Measurements from ENCODE around the gene MYOT. TPM values are rescaled to one million over a fixed set of nuclear protein-coding genes. Genes with fewer than 3 reads are reported as not detected.

The MYOT gene
- total RNA-seq, 4 donors from 2014 or later: 0.39 to 11.7 (median 1.8) TPM

DNA sequence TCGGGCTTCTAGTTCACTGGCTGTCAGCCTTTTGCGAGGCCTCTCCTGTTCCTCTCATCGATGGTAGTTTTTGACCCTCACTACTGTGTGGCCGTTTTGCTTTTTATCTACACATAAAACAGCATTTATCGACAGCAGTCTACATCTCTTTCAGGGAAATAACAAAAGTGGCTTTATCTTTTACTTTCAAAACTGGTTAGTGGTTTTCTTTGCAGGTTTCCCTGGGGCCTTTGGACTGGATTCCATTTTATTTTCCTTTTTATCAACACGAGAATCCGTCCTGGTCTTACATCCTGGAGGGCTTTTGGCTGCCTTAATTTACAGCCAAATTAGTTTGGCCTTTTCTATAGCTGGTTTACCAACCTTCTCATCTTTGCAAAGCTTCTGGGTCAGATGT, 20.8 kb downstream of the MYOT start:
- peak overlapping the region in 1 of 3 donors; percentile 48 for H3K27ac ChIP-seq
- WGBS, 2 donors: 77 to 80% methylated on average over 7 of the region's 7 CpGs
- no peak overlapping the region for H3K4me3 ChIP-seq (replicated peaks in 1 of 3)
- peaks cover 0 to 3% of the 10 kb centered on the region in 2 donors for H3K4me1 ChIP-seq
- no peak for DNase-seq
- H3K36me3 ChIP-seq: no peaks in the 10 kb centered on the region
- no peaks in the 10 kb centered on the region for H3K9me3 ChIP-seq
- H3K27me3 ChIP-seq: no peaks in the 10 kb centered on the region
- TF ChIP-seq, protein P1, sequence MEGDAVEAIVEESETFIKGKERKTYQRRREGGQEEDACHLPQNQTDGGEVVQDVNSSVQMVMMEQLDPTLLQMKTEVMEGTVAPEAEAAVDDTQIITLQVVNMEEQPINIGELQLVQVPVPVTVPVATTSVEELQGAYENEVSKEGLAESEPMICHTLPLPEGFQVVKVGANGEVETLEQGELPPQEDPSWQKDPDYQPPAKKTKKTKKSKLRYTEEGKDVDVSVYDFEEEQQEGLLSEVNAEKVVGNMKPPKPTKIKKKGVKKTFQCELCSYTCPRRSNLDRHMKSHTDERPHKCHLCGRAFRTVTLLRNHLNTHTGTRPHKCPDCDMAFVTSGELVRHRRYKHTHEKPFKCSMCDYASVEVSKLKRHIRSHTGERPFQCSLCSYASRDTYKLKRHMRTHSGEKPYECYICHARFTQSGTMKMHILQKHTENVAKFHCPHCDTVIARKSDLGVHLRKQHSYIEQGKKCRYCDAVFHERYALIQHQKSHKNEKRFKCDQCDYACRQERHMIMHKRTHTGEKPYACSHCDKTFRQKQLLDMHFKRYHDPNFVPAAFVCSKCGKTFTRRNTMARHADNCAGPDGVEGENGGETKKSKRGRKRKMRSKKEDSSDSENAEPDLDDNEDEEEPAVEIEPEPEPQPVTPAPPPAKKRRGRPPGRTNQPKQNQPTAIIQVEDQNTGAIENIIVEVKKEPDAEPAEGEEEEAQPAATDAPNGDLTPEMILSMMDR (IDR thresholded peaks at IDR 0.05): no peak
- no peak for TF ChIP-seq POLR2A (IDR thresholded peaks at IDR 0.05)
- intact Hi-C loops (cut with DNase I): no loop called here

DNA sequence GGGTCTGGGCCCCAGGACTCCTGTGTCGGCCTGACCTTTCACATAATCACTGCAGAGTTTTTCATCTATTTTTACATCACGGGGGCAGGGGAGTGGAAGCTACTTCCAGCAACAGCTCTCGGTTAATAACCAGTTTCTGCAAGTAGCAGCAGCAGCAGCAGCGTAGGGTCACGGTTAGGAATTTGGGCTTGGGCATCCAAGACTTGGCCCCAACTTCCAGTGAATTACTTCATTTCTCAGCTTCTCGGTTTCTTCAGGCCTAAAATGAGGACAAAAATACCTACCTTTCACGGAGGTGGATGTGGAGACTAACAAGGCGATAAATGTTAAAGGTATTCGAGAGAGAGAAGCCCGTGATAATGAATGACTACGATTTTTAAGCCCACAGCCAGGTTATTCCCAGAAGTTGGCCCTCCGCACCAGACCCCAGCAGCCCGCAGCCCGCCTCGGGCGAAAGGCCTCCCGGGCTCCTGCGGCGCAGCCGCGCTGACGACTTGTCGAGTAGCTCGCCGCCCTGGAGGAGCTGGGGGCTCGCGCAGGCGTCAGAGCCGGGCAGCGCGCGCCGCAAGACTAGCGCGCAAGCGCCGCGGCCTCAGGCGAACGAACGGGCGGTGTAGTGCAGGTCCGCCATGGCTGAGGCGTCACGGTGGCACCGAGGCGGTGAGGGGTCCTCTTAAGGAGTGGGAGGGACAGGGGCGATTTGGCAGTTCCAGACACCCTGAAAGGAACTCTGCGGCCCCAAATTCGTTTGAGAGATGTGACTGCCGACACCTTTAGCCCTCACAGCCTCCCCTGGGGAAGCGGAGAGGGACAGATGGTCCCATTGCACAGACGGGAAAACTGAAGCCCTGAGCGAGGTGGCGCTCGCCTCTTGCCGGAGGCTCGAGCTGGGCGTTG, 21.5 kb downstream of the MYOT start, which contains the start of gene PKD2L2:
PKD2L2 (plus strand) TSS at position 595 of the 897 bp plus-strand sequence; CDS start at position 630, 35 bp downstream.
- Histone ChIP-seq H3K27ac (peak within 1 kb of the TSS in 1 of 3 donors; percentile 48), H3K9me3 (no peaks in the 10 kb centered on the region), H3K4me3 (replicated peaks in 1 of 3) (peak within 1 kb of the TSS in 1 of 3 donors; percentile 13), H3K36me3 (no peaks in the 10 kb centered on the region), H3K27me3 (no peaks in the 10 kb centered on the region), H3K4me1 (peaks cover 0 to 3% of the 10 kb centered on the region in 2 donors)
- peak; percentile 59 to 63 for DNase-seq
- WGBS, 2 donors: 30 to 36% methylated on average over 33 of the region's 59 CpGs
- TF ChIP-seq, protein P1 (IDR thresholded peaks at IDR 0.05): no peak
- intact Hi-C loops (cut with DNase I): no loop called here

DNA sequence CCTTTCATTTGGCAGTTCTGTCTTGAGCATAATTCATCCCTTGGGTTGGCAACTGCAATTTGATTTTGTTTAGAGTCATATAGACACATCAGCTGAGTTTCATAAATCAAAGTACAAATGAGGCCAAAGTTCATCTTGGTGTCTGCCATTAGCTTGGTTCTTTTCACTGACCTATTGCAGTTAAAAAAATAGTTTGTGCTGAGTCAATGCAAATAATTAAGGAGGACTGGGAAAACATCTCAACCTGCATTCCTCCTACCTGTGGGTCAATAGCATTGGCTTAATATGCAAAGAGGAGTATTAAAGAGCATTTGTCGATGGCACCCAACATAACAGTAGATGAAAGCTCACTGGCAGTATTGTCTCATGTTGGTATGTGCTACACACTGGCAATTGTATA, 23.2 kb downstream of the MYOT start:
- intact Hi-C loops (cut with DNase I): no loop called here
- H3K9me3 ChIP-seq: no peaks in the 10 kb centered on the region
- 77 to 90% methylated on average over 1 of the region's 1 CpG for WGBS, 2 donors
- H3K36me3 ChIP-seq: no peaks in the 10 kb centered on the region
- no peaks in the 10 kb centered on the region for H3K27me3 ChIP-seq
- DNase-seq: no peak
- TF ChIP-seq POLR2A (IDR thresholded peaks at IDR 0.05): no peak
- TF ChIP-seq, protein P1 (IDR thresholded peaks at IDR 0.05): no peak
- peaks cover 0 to 3% of the 10 kb centered on the region in 2 donors for H3K4me1 ChIP-seq
- no peak overlapping the region for H3K4me3 ChIP-seq (replicated peaks in 1 of 3)
- H3K27ac ChIP-seq: no peak overlapping the region

DNA sequence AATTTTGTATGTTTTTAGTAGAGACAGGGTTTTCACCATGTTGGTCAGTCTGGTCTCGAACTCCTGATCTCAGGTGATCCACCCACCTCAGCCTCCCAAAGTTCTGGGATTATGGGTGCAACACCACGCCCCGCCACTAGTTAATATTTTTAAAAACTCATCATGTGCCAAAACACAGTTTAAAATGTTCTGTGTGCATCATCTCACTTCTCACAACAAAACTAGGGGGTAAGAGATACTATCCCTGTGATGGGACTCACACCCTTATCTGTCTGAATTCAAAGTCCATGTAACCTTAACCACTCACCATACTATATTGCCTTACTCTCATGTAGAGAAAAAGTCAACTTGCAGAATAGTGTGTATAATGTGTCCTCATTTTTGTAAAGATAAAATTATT, 24.2 kb downstream of the MYOT start:
- intact Hi-C loops (cut with DNase I): no loop called here
- no peaks in the 10 kb centered on the region for H3K27me3 ChIP-seq
- 90 to 99% methylated on average over 3 of the region's 3 CpGs for WGBS, 2 donors
- H3K4me3 ChIP-seq (replicated peaks in 1 of 3): no peak overlapping the region
- H3K9me3 ChIP-seq: no peaks in the 10 kb centered on the region
- no peak overlapping the region for H3K27ac ChIP-seq
- no peak for TF ChIP-seq POLR2A (IDR thresholded peaks at IDR 0.05)
- TF ChIP-seq, protein P1 (IDR thresholded peaks at IDR 0.05): no peak
- no peak for DNase-seq
- H3K4me1 ChIP-seq: peaks cover 0 to 3% of the 10 kb centered on the region in 2 donors
- no peaks in the 10 kb centered on the region for H3K36me3 ChIP-seq

DNA sequence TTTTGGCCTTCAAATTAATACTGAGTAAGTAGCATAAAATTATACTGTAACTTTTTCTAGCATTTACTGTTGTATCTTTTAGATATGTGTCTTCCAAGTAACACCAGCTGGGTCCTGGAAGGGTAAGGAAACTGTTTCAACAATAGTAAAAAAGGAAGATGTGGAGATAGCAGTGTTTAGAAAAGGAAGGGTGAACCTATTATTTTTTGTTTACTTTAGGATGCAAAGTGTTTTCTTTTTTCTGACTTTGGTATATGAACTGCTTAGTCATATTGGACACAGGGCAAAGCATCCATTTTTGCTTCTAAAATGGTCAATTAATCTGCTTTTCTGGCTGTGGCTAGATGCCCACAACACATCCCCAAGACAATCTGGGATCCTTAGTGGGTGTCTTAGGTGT, 26.9 kb downstream of the MYOT start:
- Histone ChIP-seq H3K4me3 (replicated peaks in 1 of 3) (no peak overlapping the region), H3K27me3 (no peaks in the 10 kb centered on the region), H3K36me3 (no peaks in the 10 kb centered on the region), H3K27ac (no peak overlapping the region), H3K9me3 (no peaks in the 10 kb centered on the region), H3K4me1 (no peaks in the 10 kb centered on the region)
- no peak for DNase-seq
- intact Hi-C loops (cut with DNase I): no loop called here
- TF ChIP-seq, protein P1 (IDR thresholded peaks at IDR 0.05): no peak
- TF ChIP-seq POLR2A (IDR thresholded peaks at IDR 0.05): no peak

All from thyroid gland (tissue), 4 donors.